GM23248 (cell line): ENCODE results near the gene NPM1. TPM values are rescaled to one million over a fixed set of nuclear protein-coding genes. Genes with fewer than 3 reads are reported as not detected.

Experiments used
- DNase-seq: peaks from one replicate; pipeline ENCODE4 v3.0.0-alpha.2; 2015
- H2AFZ ChIP-seq: fragments of 200-600 bp; sonication (generic); 2 replicates; pipeline ENCODE4 v1.6.1; 2016; ENCODE audit warnings: antibody characterized with exemption
- H3F3A ChIP-seq: fragments of 200-600 bp; sonication (generic); 2 replicates; pipeline ENCODE4 v1.6.1; 2016; ENCODE audit warnings: mild to moderate bottlenecking, antibody characterized with exemption, mixed run types; ENCODE audit not compliant: insufficient read depth
- H3K27ac ChIP-seq: fragments of 200-600 bp; sonication (generic); 2 replicates; pipeline ENCODE4 v1.5.1; 2016; ENCODE audit warnings: mild to moderate bottlenecking
- H3K27me3 ChIP-seq: fragments of 200-600 bp; sonication (generic); replicated peaks from 2 replicates; pipeline ENCODE4 v1.6.1; 2016; ENCODE audit warnings: mild to moderate bottlenecking; ENCODE audit not compliant: insufficient read depth
- H3K36me3 ChIP-seq: fragments of 200-600 bp; sonication (generic); 2 replicates; pipeline ENCODE4 v1.6.1; 2016; ENCODE audit warnings: low read depth, mild to moderate bottlenecking
- H3K4me1 ChIP-seq: fragments of 200-600 bp; sonication (generic); 2 replicates; pipeline ENCODE4 v1.6.1; 2016; ENCODE audit warnings: mild to moderate bottlenecking; ENCODE audit not compliant: insufficient read depth
- H3K4me2 ChIP-seq: fragments of 200-600 bp; sonication (generic); one replicate; pipeline ENCODE4 v1.6.1; 2016; ENCODE audit warnings: mild to moderate bottlenecking; ENCODE audit not compliant: unreplicated experiment
- H3K4me3 ChIP-seq: fragments of 200-600 bp; sonication (generic); 2 replicates; pipeline ENCODE4 v1.5.1; 2016; ENCODE audit warnings: mild to moderate bottlenecking
- H3K79me2 ChIP-seq: fragments of 200-600 bp; sonication (generic); 2 replicates; pipeline ENCODE4 v1.6.1; 2016; ENCODE audit warnings: mild to moderate bottlenecking; ENCODE audit not compliant: insufficient read depth
- H3K9ac ChIP-seq: fragments of 200-600 bp; sonication (generic); 2 replicates; pipeline ENCODE4 v1.6.1; 2016; ENCODE audit warnings: mild to moderate bottlenecking
- H3K9me2 ChIP-seq: fragments of 200-600 bp; sonication (generic); 2 replicates; pipeline ENCODE4 v1.6.1; 2016; ENCODE audit warnings: mixed run types, mild to moderate bottlenecking, moderate library complexity; ENCODE audit not compliant: insufficient read depth
- H3K9me3 ChIP-seq: fragments of 200-600 bp; sonication (generic); one replicate; pipeline ENCODE4 v1.6.1; 2017; ENCODE audit warnings: low read depth
- H4K20me1 ChIP-seq: fragments of 200-600 bp; sonication (generic); 2 replicates; pipeline ENCODE4 v1.6.0; 2016; ENCODE audit not compliant: insufficient read depth
- EZH2 ChIP-seq: fragments of 200-600 bp; sonication (generic); IDR thresholded peaks from 2 replicates; pipeline ENCODE4 v1.6.1; 2018; ENCODE audit warnings: antibody characterized with exemption, mild to moderate bottlenecking; ENCODE audit not compliant: insufficient read depth, poor library complexity, severe bottlenecking
- EZH2phosphoT487 ChIP-seq: fragments of 200-600 bp; sonication (generic); IDR thresholded peaks from 2 replicates; pipeline ENCODE4 v1.6.1; 2018; ENCODE audit warnings: antibody characterized with exemption, moderate library complexity, mild to moderate bottlenecking, low read depth; ENCODE audit not compliant: insufficient read depth
- WGBS, 2 experiments: methylation state at CpG; one replicate each; pipeline ENCODE4 v1.1.6; 2015 to 2017; ENCODE audit warnings: low lambda C conversion rate in 2 of 2, low coverage in 1 of 2; ENCODE audit errors: missing lambda C conversion rate in 2 of 2; 5-methylcytosine and 5-hydroxymethylcytosine counted together
- in situ Hi-C: fragments of 300-500 bp; cut with MboI; formaldehyde crosslinking; loops from 2 replicates; pipeline ENCODE4 v1.15.0; 2020
- polyA plus RNA-seq: library from polyadenylated mRNA; unstranded; fragments of >200 nt; fragmentation: Nextera tagmentation; extraction: Ambion mirVana; gene quantifications from 2 replicates; pipeline ENCODE4 v1.2.1, GENCODE V29; 2016
- total RNA-seq: library from RNA; depleted of rRNA; stranded (reverse); fragments of >200 nt; shearing (Covaris generic); gene quantifications from 2 replicates; pipeline ENCODE4 v1.2.3, GENCODE V29; 2014

The NPM1 gene
- total and polyA plus RNA-seq, 2 experiments from 2014 or later: 584 to 757 TPM

DNA sequence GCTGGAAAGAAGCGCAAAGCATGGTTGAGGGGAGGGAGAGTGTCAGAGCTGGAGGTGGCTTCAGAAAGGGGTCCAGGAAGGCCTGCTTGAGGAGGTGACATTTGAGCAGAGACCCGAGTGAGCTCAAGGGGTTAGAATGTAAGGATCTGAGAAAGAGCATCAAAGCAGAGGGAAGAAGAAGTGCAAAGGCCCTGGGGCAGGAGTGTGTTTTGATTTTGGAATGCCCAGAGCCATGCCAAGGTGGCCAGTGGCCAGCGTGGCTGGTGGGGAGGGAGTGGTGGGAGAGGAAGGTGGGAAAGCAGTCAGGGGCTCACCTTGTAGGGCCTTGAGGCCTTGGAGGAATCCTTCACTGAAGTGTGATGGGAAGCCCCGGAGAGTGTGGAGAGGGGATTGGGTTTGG is 47.2 kb downstream of the NPM1 start:
- H3K9ac ChIP-seq: no peak overlapping the region
- no peak overlapping the region for H3K4me2 ChIP-seq
- no peaks in the 10 kb centered on the region for H3K9me3 ChIP-seq
- H3K4me3 ChIP-seq: no peak overlapping the region
- no peak overlapping the region for H2AFZ ChIP-seq
- no peaks in the 10 kb centered on the region for H3K27me3 ChIP-seq
- DNase-seq: no peak
- TF ChIP-seq EZH2phosphoT487: no peak
- TF ChIP-seq EZH2: no peak
- H3K79me2 ChIP-seq: no peaks in the 10 kb centered on the region
- no peak overlapping the region for H3K27ac ChIP-seq
- in situ Hi-C loops: no loop called here
- no peaks in the 10 kb centered on the region for H3F3A ChIP-seq
- no peaks in the 10 kb centered on the region for H3K4me1 ChIP-seq
- H3K9me2 ChIP-seq: no peaks in the 10 kb centered on the region
- no peaks in the 10 kb centered on the region for H3K36me3 ChIP-seq
- no peaks in the 10 kb centered on the region for H4K20me1 ChIP-seq
- 88 to 97% methylated on average over 3 to 4 of the region's 4 CpGs for WGBS, 2 experiments

DNA sequence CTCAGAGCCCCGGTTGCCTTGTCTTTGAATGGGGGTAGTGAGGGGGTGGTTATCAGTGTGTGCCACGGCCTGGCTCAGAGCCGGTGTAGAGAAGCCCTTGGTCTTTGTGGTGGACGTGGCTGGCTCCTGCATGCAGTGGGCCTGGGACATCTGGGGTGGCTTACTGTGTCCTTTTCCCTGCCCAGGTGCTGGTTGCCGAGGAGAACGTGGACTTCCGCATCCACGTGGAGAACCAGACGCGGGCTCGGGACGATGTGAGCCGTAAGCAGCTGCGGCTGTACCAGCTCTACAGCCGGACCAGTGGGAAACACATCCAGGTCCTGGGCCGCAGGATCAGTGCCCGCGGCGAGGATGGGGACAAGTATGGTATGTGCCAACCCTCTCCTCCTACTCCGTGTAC is 48.3 kb downstream of the NPM1 start:
- Histone ChIP-seq H3K9ac (no peak overlapping the region), H3K9me2 (no peaks in the 10 kb centered on the region), H3K27ac (no peak overlapping the region), H2AFZ (no peak overlapping the region), H3K4me2 (no peak overlapping the region), H4K20me1 (no peaks in the 10 kb centered on the region), H3K36me3 (no peaks in the 10 kb centered on the region), H3K27me3 (no peaks in the 10 kb centered on the region), H3K79me2 (no peaks in the 10 kb centered on the region), H3K4me3 (no peak overlapping the region), H3K9me3 (no peaks in the 10 kb centered on the region), H3F3A (no peaks in the 10 kb centered on the region), H3K4me1 (no peaks in the 10 kb centered on the region)
- TF ChIP-seq EZH2phosphoT487: no peak
- TF ChIP-seq EZH2: no peak
- no peak for DNase-seq
- in situ Hi-C loops: no loop called here
- WGBS, 2 experiments: 92 to 94% methylated on average over 20 of the region's 20 CpGs

DNA sequence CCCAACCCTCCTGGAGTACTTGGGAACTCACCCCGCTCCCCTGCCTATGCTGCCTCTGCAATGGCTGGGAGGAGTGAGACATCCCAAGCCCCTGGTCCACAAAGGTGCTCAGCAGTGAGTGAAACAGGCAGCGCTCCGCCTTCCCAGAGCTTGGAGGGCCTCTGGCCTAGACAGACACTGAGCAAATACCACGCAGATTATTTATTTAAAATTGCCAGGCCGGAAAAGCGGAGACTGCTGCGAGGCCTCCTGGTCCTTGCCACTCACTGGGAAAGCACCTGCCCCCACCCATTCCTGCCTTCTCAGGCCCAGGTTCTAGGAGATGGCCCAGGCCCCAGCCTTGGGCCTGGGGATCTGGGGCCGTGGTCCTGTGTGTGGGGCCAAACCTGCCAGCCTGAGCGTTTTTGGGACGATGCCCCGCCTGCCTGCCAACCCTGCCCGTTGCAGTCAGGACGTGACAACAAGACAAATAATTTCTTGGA is 49.2 kb downstream of the NPM1 start:
- H3K27me3 ChIP-seq: no peaks in the 10 kb centered on the region
- H3K79me2 ChIP-seq: no peaks in the 10 kb centered on the region
- in situ Hi-C loops: no loop called here
- H4K20me1 ChIP-seq: no peaks in the 10 kb centered on the region
- 82 to 93% methylated on average over 13 of the region's 13 CpGs for WGBS, 2 experiments
- H3K4me2 ChIP-seq: no peak overlapping the region
- TF ChIP-seq EZH2phosphoT487: no peak
- DNase-seq: no peak
- no peaks in the 10 kb centered on the region for H3F3A ChIP-seq
- no peaks in the 10 kb centered on the region for H3K36me3 ChIP-seq
- no peak overlapping the region for H3K9ac ChIP-seq
- H3K9me3 ChIP-seq: no peaks in the 10 kb centered on the region
- H3K4me1 ChIP-seq: no peaks in the 10 kb centered on the region
- H3K9me2 ChIP-seq: no peaks in the 10 kb centered on the region
- H3K27ac ChIP-seq: no peak overlapping the region
- H3K4me3 ChIP-seq: no peak overlapping the region
- no peak overlapping the region for H2AFZ ChIP-seq

DNA sequence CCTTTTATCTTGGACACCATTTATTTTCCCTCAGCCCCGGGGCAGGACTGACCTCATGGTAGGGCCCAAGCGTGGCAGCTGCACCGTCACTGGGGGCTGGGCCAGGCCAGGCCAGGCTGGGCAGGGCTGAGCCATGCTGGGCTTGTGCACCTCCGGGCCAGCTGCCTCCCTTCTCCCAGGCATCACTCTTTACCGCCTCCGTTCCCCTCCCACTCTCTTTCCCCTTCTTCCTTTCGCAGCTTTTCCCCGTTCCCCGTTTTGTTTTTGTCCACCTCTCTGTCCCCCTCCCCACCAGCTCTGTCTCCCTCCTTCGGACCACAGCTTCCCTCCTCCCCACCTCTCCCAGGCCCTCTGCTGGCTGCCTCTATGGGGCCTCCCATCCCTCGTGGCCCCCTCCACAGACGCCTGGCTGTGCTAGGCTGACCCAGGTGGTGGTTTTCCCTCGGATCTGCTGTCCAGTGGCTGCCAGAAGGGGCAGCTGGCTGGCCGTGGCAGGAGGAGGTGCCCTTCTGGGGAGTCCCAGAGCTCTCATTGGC is 49.7 kb downstream of the NPM1 start:
- no peaks in the 10 kb centered on the region for H3K9me3 ChIP-seq
- no peaks in the 10 kb centered on the region for H3K79me2 ChIP-seq
- no peaks in the 10 kb centered on the region for H3K9me2 ChIP-seq

DNA sequence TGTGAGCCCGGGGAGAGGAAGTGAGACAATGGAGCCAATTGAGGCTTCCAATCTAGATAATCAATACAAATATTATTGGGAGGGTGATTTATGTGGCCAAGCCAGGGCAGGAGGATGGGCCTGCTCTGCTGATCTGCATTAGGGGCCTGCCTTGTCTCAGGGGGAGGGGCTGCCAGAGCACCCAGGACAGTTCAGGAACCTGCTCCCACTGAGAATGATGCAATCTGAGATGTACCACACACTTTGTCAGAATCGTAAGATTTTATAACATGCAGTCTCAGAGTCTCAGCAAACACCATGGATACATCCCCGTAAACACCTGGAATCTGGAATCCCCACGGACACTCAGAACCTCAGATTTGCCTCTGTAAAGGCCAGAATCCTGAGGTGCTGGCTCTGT is 51.1 kb downstream of the NPM1 start:
- Histone ChIP-seq H4K20me1 (no peaks in the 10 kb centered on the region), H3F3A (no peaks in the 10 kb centered on the region), H3K27ac (no peak overlapping the region), H3K9ac (no peak overlapping the region), H3K9me2 (no peaks in the 10 kb centered on the region), H3K27me3 (no peaks in the 10 kb centered on the region), H2AFZ (no peak overlapping the region), H3K4me1 (no peaks in the 10 kb centered on the region), H3K36me3 (no peaks in the 10 kb centered on the region), H3K9me3 (no peaks in the 10 kb centered on the region), H3K4me2 (no peak overlapping the region), H3K79me2 (no peaks in the 10 kb centered on the region), H3K4me3 (no peak overlapping the region)
- 87 to 90% methylated on average over 4 of the region's 4 CpGs for WGBS, 2 experiments
- TF ChIP-seq EZH2phosphoT487 (no peak), EZH2 (no peak)
- no peak for DNase-seq
- in situ Hi-C loops: no loop called here

More for the DNA sequence above, 49.7 kb downstream of the NPM1 start:
- H3K27me3 ChIP-seq: no peaks in the 10 kb centered on the region
- no peaks in the 10 kb centered on the region for H4K20me1 ChIP-seq
- no peaks in the 10 kb centered on the region for H3K36me3 ChIP-seq
- WGBS, 2 experiments: 81 to 91% methylated on average over 12 to 14 of the region's 14 CpGs
- H3K4me2 ChIP-seq: no peak overlapping the region
- no peaks in the 10 kb centered on the region for H3F3A ChIP-seq
- no peaks in the 10 kb centered on the region for H3K4me1 ChIP-seq
- no peak overlapping the region for H2AFZ ChIP-seq
- H3K27ac ChIP-seq: no peak overlapping the region
- no peak overlapping the region for H3K9ac ChIP-seq
- no peak for DNase-seq
- no peak overlapping the region for H3K4me3 ChIP-seq
- TF ChIP-seq EZH2phosphoT487: no peak
- no peak for TF ChIP-seq EZH2
- in situ Hi-C loops: no loop called here
